HG03097 (cell line): Measurements from ENCODE around the gene TRPC3.
A peak's percentile ranks its signal among the peaks of the same experiment; 100 is the strongest.

Experiments used
- ATAC-seq: cut with Tn5 transposase; IDR thresholded peaks from one replicate; pipeline ENCODE4 v1.9.1; 2021; ENCODE audit not compliant: unreplicated experiment, low FRiP score

Gene TRPC3

GRCh38 chr4:121877041-121877773 lies 74.7 kb downstream of the TRPC3 start:
- no peak for ATAC-seq

- ATAC-seq = no peak
These were observed 75.8 kb downstream of the TRPC3 start for GRCh38 chr4:121876070-121876469.

GRCh38 chr4:121875652-121876051 lies 76.2 kb downstream of the TRPC3 start:
- no peak for ATAC-seq

- ATAC-seq = no peak
These were observed 78.3 kb downstream of the TRPC3 start for GRCh38 chr4:121873604-121874003.

GRCh38 chr4:121869841-121870822 lies 81.7 kb downstream of the TRPC3 start, which contains the start of gene BBS7:
Gene BBS7, minus strand, starts transcription at chr4:121870474. Its CDS starts 161 bp downstream, at chr4:121870313.
- peak; percentile 100 for ATAC-seq

- no peak for ATAC-seq
These were observed 88.1 kb downstream of the TRPC3 start for GRCh38 chr4:121863799-121864198.

GRCh38 chr4:121861426-121861825 lies 90.4 kb downstream of the TRPC3 start:
- ATAC-seq = no peak

GRCh38 chr4:121860121-121860520 lies 91.7 kb downstream of the TRPC3 start:
- ATAC-seq = no peak

- ATAC-seq = no peak
These were observed 100.5 kb downstream of the TRPC3 start for GRCh38 chr4:121851354-121851753.

- no peak for ATAC-seq
These were observed 105.2 kb downstream of the TRPC3 start for GRCh38 chr4:121846662-121847061.

GRCh38 chr4:121842862-121843261 lies 109.0 kb downstream of the TRPC3 start:
- ATAC-seq = no peak

- ATAC-seq = no peak
These were observed 113.7 kb downstream of the TRPC3 start for GRCh38 chr4:121838136-121838535.

- ATAC-seq = no peak
These were observed 122.3 kb downstream of the TRPC3 start for GRCh38 chr4:121829511-121829910.
